ENCODE data around the gene BEND5. TPM values are rescaled to one million over a fixed set of nuclear protein-coding genes. Genes with fewer than 3 reads are reported as not detected.

The BEND5 gene
- total and polyA plus RNA-seq, 2 of the 8 experiments (the other 6 are each of a cell fraction or from before 2014, with no cell fraction given) = 3.8 to 7.5 TPM

DNA sequence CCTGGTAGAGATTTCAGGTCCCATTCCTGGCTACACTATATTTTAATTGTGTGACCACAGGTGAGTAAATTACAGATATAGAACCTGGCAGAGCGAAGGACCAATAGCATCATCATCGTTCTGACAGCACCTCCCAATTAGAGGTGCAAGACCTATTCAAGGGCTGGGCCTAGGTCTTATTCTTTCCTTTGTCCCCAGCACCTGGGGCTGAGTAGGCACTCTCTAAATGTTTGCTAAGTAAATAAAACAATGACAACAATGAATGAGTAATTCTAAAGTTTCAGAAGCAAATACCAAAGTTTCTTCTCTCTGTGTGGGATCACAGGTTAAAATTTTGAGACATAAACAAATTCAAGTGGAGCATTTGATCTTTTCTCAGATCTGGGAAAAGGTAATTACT is 32.7 kb downstream of the BEND5 start:
- ChIA-PET CTCF (ENCODE audit: partially characterized antibody) (interaction anchor here (0.6 to 3.9 kb wide), 9 partner anchors 8 to 73 kb away, joined by 3 to 18 read pairs (median 5); no protein-coding TSS in a partner anchor), POLR2A (ENCODE audit: partially characterized antibody) (no interaction called here)
- Histone ChIP-seq H2BK20ac (ENCODE audit: low read length) (no peak overlapping the region), H3K9ac (replicated peaks in 1 of 4; ENCODE audit: extremely low read depth in 1 of 4, low read depth in 3 of 4, low read length in 3 of 4) (no peak overlapping the region), H3K79me2 (ENCODE audit: control insufficient read depth in 1 of 2, insufficient read depth in 2 of 2, low read length in 2 of 2) (no peaks in the 10 kb centered on the region), H3K27ac (ENCODE audit: low read depth, low read length) (no peak overlapping the region), H3K14ac (ENCODE audit: insufficient read length) (no peak overlapping the region), H3K18ac (ENCODE audit: extremely low read depth, low read length) (no peak overlapping the region), H2BK12ac (ENCODE audit: low read depth, low read length) (no peak overlapping the region), H3K4me1 (replicated peaks in 1 of 4; ENCODE audit: control insufficient read depth in 3 of 4, insufficient read depth in 4 of 4, low read length in 3 of 4) (no peaks in the 10 kb centered on the region; a peak in 1 of 7 replicates), H2BK5ac (ENCODE audit: low read depth, low read length) (no peak overlapping the region), H3K79me1 (ENCODE audit: low read depth, low read length) (no peaks in the 10 kb centered on the region; the same call in 1 of the 2 replicates), H4K5ac (ENCODE audit: insufficient read length, low read depth, low read length) (no peak overlapping the region), H3K4me3 (ENCODE audit: extremely low read depth in 1 of 4, insufficient read depth in 2 of 4, low read depth in 3 of 4, low read length in 4 of 4) (no peak overlapping the region), H4K20me1 (replicated peaks in 1 of 2; ENCODE audit: control insufficient read depth in 1 of 2, insufficient read depth in 2 of 2, low read length in 2 of 2) (no peaks in the 10 kb centered on the region), H4K8ac (ENCODE audit: extremely low read depth, insufficient read depth, low read length) (no peak overlapping the region), H3K36me3 (ENCODE audit: control insufficient read depth in 2 of 4, insufficient read depth in 4 of 4, low read length in 3 of 4) (no peaks in the 10 kb centered on the region), H3K4me2 (ENCODE audit: insufficient read depth in 1 of 2, low read depth in 2 of 2, low read length in 2 of 2) (no peak overlapping the region), H3K27me3 (replicated peaks in 1 of 4; ENCODE audit: control insufficient read depth in 3 of 4, extremely low read depth in 1 of 4, insufficient read depth in 3 of 4, low read length in 3 of 4) (no peaks in the 10 kb centered on the region), H3K23ac (ENCODE audit: insufficient read length) (no peak overlapping the region), H3K4ac (replicated peaks; ENCODE audit: insufficient read length, low read depth, low read length) (no peak overlapping the region), H3K23me2 (ENCODE audit: low read depth, low read length) (no peaks in the 10 kb centered on the region; the same call in 1 of the 2 replicates), H3K9me3 (ENCODE audit: insufficient read depth in 2 of 2, low read depth in 1 of 2, low read length in 1 of 2) (no peaks in the 10 kb centered on the region), H2AK5ac (ENCODE audit: low read depth, low read length) (no peak overlapping the region), H3K56ac (replicated peaks; ENCODE audit: insufficient read length, low read depth, low read length) (no peak overlapping the region), H2BK120ac (replicated peaks; ENCODE audit: low read depth, low read length) (no peak overlapping the region), H2AFZ (ENCODE audit: low read length) (no peak overlapping the region), H4K91ac (replicated peaks; ENCODE audit: insufficient read length, low read length) (no peak overlapping the region), H2BK15ac (ENCODE audit: low read length) (no peak overlapping the region)
- TF ChIP-seq, protein P1, sequence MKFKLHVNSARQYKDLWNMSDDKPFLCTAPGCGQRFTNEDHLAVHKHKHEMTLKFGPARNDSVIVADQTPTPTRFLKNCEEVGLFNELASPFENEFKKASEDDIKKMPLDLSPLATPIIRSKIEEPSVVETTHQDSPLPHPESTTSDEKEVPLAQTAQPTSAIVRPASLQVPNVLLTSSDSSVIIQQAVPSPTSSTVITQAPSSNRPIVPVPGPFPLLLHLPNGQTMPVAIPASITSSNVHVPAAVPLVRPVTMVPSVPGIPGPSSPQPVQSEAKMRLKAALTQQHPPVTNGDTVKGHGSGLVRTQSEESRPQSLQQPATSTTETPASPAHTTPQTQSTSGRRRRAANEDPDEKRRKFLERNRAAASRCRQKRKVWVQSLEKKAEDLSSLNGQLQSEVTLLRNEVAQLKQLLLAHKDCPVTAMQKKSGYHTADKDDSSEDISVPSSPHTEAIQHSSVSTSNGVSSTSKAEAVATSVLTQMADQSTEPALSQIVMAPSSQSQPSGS (IDR thresholded peaks at IDR 0.05; ENCODE audit: low read length) = no peak
- no peak for TF ChIP-seq CBX8 (IDR thresholded peaks at IDR 0.05; ENCODE audit: borderline replicate concordance, low read depth, low read length)
- TF ChIP-seq, protein P2, sequence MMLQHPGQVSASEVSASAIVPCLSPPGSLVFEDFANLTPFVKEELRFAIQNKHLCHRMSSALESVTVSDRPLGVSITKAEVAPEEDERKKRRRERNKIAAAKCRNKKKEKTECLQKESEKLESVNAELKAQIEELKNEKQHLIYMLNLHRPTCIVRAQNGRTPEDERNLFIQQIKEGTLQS (IDR thresholded peaks at IDR 0.05; ENCODE audit: insufficient read depth, low read depth, low read length) = no peak
- no peak for TF ChIP-seq RFX5 (IDR thresholded peaks at IDR 0.05; ENCODE audit: borderline replicate concordance, low read depth, low read length)
- no peak for TF ChIP-seq SP4 (IDR thresholded peaks at IDR 0.05; ENCODE audit: low read length)
- TF ChIP-seq CBX5 (IDR thresholded peaks at IDR 0.05; ENCODE audit: low read depth, low read length) = no peak
- WGBS, 2 experiments (ENCODE audit: extremely low coverage in 1 of 2, insufficient coverage in 1 of 2, insufficient read length in 1 of 2, insufficient replicate concordance in 2 of 2, low coverage in 1 of 2, low lambda C conversion rate in 2 of 2, missing lambda C conversion rate in 1 of 2) = 97% methylated on average over 2 of the region's 2 CpGs; no CpG with 5 or more reads in 1 of the 2 experiments
- FAIRE-seq (no peak), DNase-seq (ENCODE audit: low read depth in 1 of 2, low spot score in 2 of 2) (no peak)

All from H1 (cell line).